Adrenal gland (tissue), 5 donors: ENCODE data around the gene ARAP1.

Experiments
- CTCF ChIP-seq, 6 experiments: fragments of 450-650 bp in 4 of 6; fragments of 200-600 bp in 2 of 6; sonication (generic) in 1 of 6; IDR thresholded peaks; 1 replicate in 5 of 6; 2 replicates in 1 of 6; pipeline versions ENCODE4 v1.5.1 to v1.8.0; 2016 to 2021; ENCODE audit warnings: antibody characterized with exemption in 6 of 6, mild to moderate bottlenecking in 2 of 6, moderate library complexity in 1 of 6
- POLR2A ChIP-seq, 2 donors: fragments of 450-650 bp; IDR thresholded peaks; one replicate each; pipeline ENCODE4 v1.6.1; 2017; ENCODE audit warnings: antibody characterized with exemption in 2 of 2, mild to moderate bottlenecking in 2 of 2, moderate library complexity in 1 of 2
- donor health status: DM: no; HTN: no; CAD: no.

- TF ChIP-seq CTCF (IDR thresholded peaks at IDR 0.05) (no peak), POLR2A (IDR thresholded peaks at IDR 0.05) (no peak)
Observed at GRCh38 chr11:72680624-72681158, 71.5 kb downstream of the ARAP1 start.
